HEK293 (cell line): ENCODE results near the gene DDC.
A peak's percentile ranks its signal among the peaks of the same experiment; 100 is the strongest.

Source experiments
- CTCF ChIA-PET: fragments of 350-600 bp; formaldehyde crosslinking; extraction: SDS; loops from one replicate; lab custom pipeline; 2021; ENCODE audit warnings: antibody characterized with exemption; lab: Yijun Ruan, JAX
- POLR2A ChIA-PET: fragments of 300-600 bp; formaldehyde crosslinking; extraction: SDS; loops from one replicate; lab custom pipeline; 2020; ENCODE audit warnings: antibody characterized with exemption, inconsistent platforms; lab: Yijun Ruan, JAX
- H3K27ac ChIP-seq: fragments of 200-500 bp; sonication (Bioruptor generic); 2 replicates; pipeline ENCODE4 v1.5.1; 2014; ENCODE audit warnings: low read depth, low read length, control low read depth, inconsistent platforms; ENCODE audit errors: extremely low read depth
- H3K36me3 ChIP-seq, 2 experiments: fragments of 200-500 bp in 1 of 2; sonication (Bioruptor generic) in 1 of 2; 1 replicate in 1 of 2; 2 replicates in 1 of 2; pipeline ENCODE4 v1.5.1; 2014 to 2017; ENCODE audit warnings: inconsistent platforms in 2 of 2, low read length in 2 of 2; ENCODE audit not compliant: control insufficient read depth in 2 of 2, insufficient read depth in 1 of 2
- H3K4me1 ChIP-seq: fragments of 200-500 bp; sonication (Bioruptor generic); 2 replicates; pipeline ENCODE4 v1.5.1; 2014; ENCODE audit warnings: mild to moderate bottlenecking, low read length, inconsistent platforms; ENCODE audit not compliant: control insufficient read depth, insufficient read depth
- H3K4me3 ChIP-seq: 2 replicates; pipeline ENCODE4 v1.5.1; 2011; ENCODE audit warnings: low read depth, mild to moderate bottlenecking, control low read depth, low read length, moderate library complexity
- H3K9me3 ChIP-seq: fragments of 200-500 bp; sonication (Bioruptor generic); 2 replicates; pipeline ENCODE4 v1.5.1; 2014; ENCODE audit warnings: low read depth, low read length, inconsistent platforms; ENCODE audit not compliant: control insufficient read depth, insufficient read depth
- HOXA7 ChIP-seq: sonication (generic); formaldehyde crosslinking; IDR thresholded peaks from 2 replicates; pipeline ENCODE4 v1.8.1; 2022; ENCODE audit warnings: missing genetic modification reagents, borderline replicate concordance
- IKZF3 ChIP-seq: fragments of 450-650 bp; IDR thresholded peaks from 2 replicates; pipeline ENCODE4 v1.5.0; 2018; ENCODE audit warnings: missing biosample characterization, mild to moderate bottlenecking, missing genetic modification characterization, moderate library complexity
- KLF9 ChIP-seq: fragments of 450-650 bp; formaldehyde crosslinking; IDR thresholded peaks from 2 replicates; pipeline ENCODE4 v1.5.1; 2016; ENCODE audit warnings: missing biosample characterization, missing genetic modification characterization, low read depth
- RBAK ChIP-seq: fragments of 450-650 bp; formaldehyde crosslinking; IDR thresholded peaks from 2 replicates; pipeline ENCODE4 v1.5.1; 2016; ENCODE audit warnings: missing biosample characterization, missing genetic modification characterization
- SP7 ChIP-seq: fragments of 450-650 bp; formaldehyde crosslinking; IDR thresholded peaks from 2 replicates; pipeline ENCODE4 v1.5.1; 2016; ENCODE audit warnings: missing biosample characterization, missing genetic modification characterization
- TCF7L2 ChIP-seq: IDR thresholded peaks from 2 replicates; pipeline ENCODE4 v1.6.1; 2011; ENCODE audit warnings: low read depth, mild to moderate bottlenecking, inconsistent platforms, low read length, moderate library complexity, borderline replicate concordance
- ZBTB48 ChIP-seq: fragments of 450-650 bp; formaldehyde crosslinking; IDR thresholded peaks from 2 replicates; pipeline ENCODE4 v1.5.1; 2016; ENCODE audit warnings: missing biosample characterization, missing genetic modification characterization
- ZNF169 ChIP-seq: fragments of 450-650 bp; formaldehyde crosslinking; IDR thresholded peaks from 2 replicates; pipeline ENCODE4 v1.5.1; 2016; ENCODE audit warnings: missing biosample characterization, missing genetic modification characterization
- ZNF26 ChIP-seq: fragments of 450-650 bp; formaldehyde crosslinking; IDR thresholded peaks from 2 replicates; pipeline ENCODE4 v1.5.1; 2016; ENCODE audit warnings: missing biosample characterization, missing genetic modification characterization
- ZNF274 ChIP-seq, 2 experiments: fragments of 200-500 bp in 1 of 2; fragments of 450-650 bp in 1 of 2; sonication (Bioruptor generic) in 1 of 2; formaldehyde crosslinking in 1 of 2; IDR thresholded peaks; 2 replicates each; pipeline versions ENCODE4 v1.5.1 to v1.6.1; 2014 to 2016; ENCODE audit warnings: borderline replicate concordance in 1 of 2, inconsistent platforms in 1 of 2, low read length in 1 of 2, missing biosample characterization in 1 of 2, missing genetic modification characterization in 1 of 2
- ZNF292 ChIP-seq: fragments of 450-650 bp; formaldehyde crosslinking; IDR thresholded peaks from 2 replicates; pipeline ENCODE4 v1.5.1; 2016; ENCODE audit warnings: low read depth, missing biosample characterization, missing genetic modification characterization, borderline replicate concordance
- ZNF311 ChIP-seq: fragments of 450-650 bp; formaldehyde crosslinking; IDR thresholded peaks from 2 replicates; pipeline ENCODE4 v1.5.1; 2017; ENCODE audit warnings: missing biosample characterization, missing genetic modification characterization, borderline replicate concordance
- ZNF335 ChIP-seq: fragments of 450-650 bp; formaldehyde crosslinking; conservative IDR thresholded peaks from 2 replicates; pipeline ENCODE4 v1.5.1; 2016; ENCODE audit warnings: missing biosample characterization, missing genetic modification characterization
- ZNF37A ChIP-seq: fragments of 450-650 bp; IDR thresholded peaks from 2 replicates; pipeline ENCODE4 v1.5.1; 2018; ENCODE audit warnings: missing biosample characterization, missing genetic modification characterization
- ZNF391 ChIP-seq: fragments of 450-650 bp; formaldehyde crosslinking; IDR thresholded peaks from 2 replicates; pipeline ENCODE4 v1.5.1; 2016; ENCODE audit warnings: low read depth, missing biosample characterization, missing genetic modification characterization, borderline replicate concordance
- ZNF404 ChIP-seq: fragments of 450-650 bp; formaldehyde crosslinking; IDR thresholded peaks from 2 replicates; pipeline ENCODE4 v1.5.1; 2017; ENCODE audit warnings: missing biosample characterization, missing genetic modification characterization
- ZNF621 ChIP-seq: fragments of 450-650 bp; formaldehyde crosslinking; IDR thresholded peaks from 2 replicates; pipeline ENCODE4 v1.5.1; 2017; ENCODE audit warnings: missing biosample characterization, missing genetic modification characterization
- ZNF629 ChIP-seq: fragments of 450-650 bp; formaldehyde crosslinking; IDR thresholded peaks from 2 replicates; pipeline ENCODE4 v1.5.1; 2017; ENCODE audit warnings: missing biosample characterization, missing genetic modification characterization
- ZNF654 ChIP-seq: fragments of 450-650 bp; formaldehyde crosslinking; IDR thresholded peaks from 2 replicates; pipeline ENCODE4 v1.5.1; 2016; ENCODE audit warnings: low read depth, missing biosample characterization, missing genetic modification characterization
- ZNF658 ChIP-seq: fragments of 450-650 bp; formaldehyde crosslinking; IDR thresholded peaks from 2 replicates; pipeline ENCODE4; 2016; ENCODE audit warnings: missing biosample characterization, missing genetic modification characterization
- ZNF670 ChIP-seq: fragments of 450-650 bp; formaldehyde crosslinking; IDR thresholded peaks from 2 replicates; pipeline ENCODE4 v1.5.1; 2016; ENCODE audit warnings: missing biosample characterization, missing genetic modification characterization, low read depth
- ZNF677 ChIP-seq: fragments of 450-650 bp; IDR thresholded peaks from 2 replicates; pipeline ENCODE4 v1.5.0; 2018; ENCODE audit warnings: missing biosample characterization, mild to moderate bottlenecking, missing genetic modification characterization, moderate library complexity
- ZNF701 ChIP-seq: fragments of 450-650 bp; formaldehyde crosslinking; IDR thresholded peaks from 2 replicates; pipeline ENCODE4 v1.5.1; 2016; ENCODE audit warnings: missing biosample characterization, missing genetic modification characterization
- ZNF704 ChIP-seq: fragments of 450-650 bp; formaldehyde crosslinking; IDR thresholded peaks from 2 replicates; pipeline ENCODE4 v1.5.1; 2016; ENCODE audit warnings: missing biosample characterization, missing genetic modification characterization
- ZSCAN23 ChIP-seq: fragments of 450-650 bp; formaldehyde crosslinking; IDR thresholded peaks from 2 replicates; pipeline ENCODE4 v1.5.1; 2016; ENCODE audit warnings: missing biosample characterization, missing genetic modification characterization
- ZSCAN30 ChIP-seq: fragments of 450-650 bp; IDR thresholded peaks from 2 replicates; pipeline ENCODE4 v1.5.1; 2018; ENCODE audit warnings: missing biosample characterization, mild to moderate bottlenecking, missing genetic modification characterization, moderate library complexity
- TF ChIP-seq, protein P1 (sequence below): fragments of 450-650 bp; formaldehyde crosslinking; IDR thresholded peaks from 2 replicates; pipeline ENCODE4 v1.5.1; 2016; ENCODE audit warnings: missing biosample characterization, missing genetic modification characterization
- TF ChIP-seq, protein P2 (sequence below): fragments of 450-650 bp; formaldehyde crosslinking; IDR thresholded peaks from 2 replicates; pipeline ENCODE4 v1.5.1; 2016; ENCODE audit warnings: missing biosample characterization, missing genetic modification characterization
- TF ChIP-seq, protein P3 (sequence below): fragments of 450-650 bp; formaldehyde crosslinking; IDR thresholded peaks from 2 replicates; pipeline ENCODE4 v1.5.1; 2016; ENCODE audit warnings: missing biosample characterization, missing genetic modification characterization

DDC gene

GRCh38 chr7:50418526-50419290, 146.5 kb downstream of the DDC start:
- no peak overlapping the region for H3K27ac ChIP-seq
- no peaks in the 10 kb centered on the region for H3K9me3 ChIP-seq
- CTCF ChIA-PET: interaction anchor here (0.6 to 3.4 kb wide), 27 partner anchors 8 to 1868 kb away, joined by 3 to 30 read pairs (median 4); no protein-coding TSS in a partner anchor
- no peaks in the 10 kb centered on the region for H3K36me3 ChIP-seq
- H3K4me3 ChIP-seq: no peak overlapping the region
- no peak for TF ChIP-seq ZNF391
- no peak for TF ChIP-seq ZNF274 (IDR thresholded peaks at IDR 0.05; ENCODE audit: low read length)
- no peak for TF ChIP-seq ZNF274 (tag by site-specific recombination; IDR thresholded peaks at IDR 0.05; ENCODE audit: borderline replicate concordance)
- TF ChIP-seq KLF9 (tag by site-specific recombination): no peak
- TF ChIP-seq ZNF292 (tag by site-specific recombination): no peak
- no peak for TF ChIP-seq HOXA7 (CRISPR knock-in tag)
- TF ChIP-seq ZNF658 (tag by site-specific recombination): no peak
- no peak for TF ChIP-seq RBAK (tag by site-specific recombination)
- no peak for TF ChIP-seq ZNF670
- no peak for TF ChIP-seq ZNF26 (tag by site-specific recombination)
- TF ChIP-seq ZSCAN30 (tag by site-specific recombination): no peak
- TF ChIP-seq ZNF37A (tag by site-specific recombination): no peak
- TF ChIP-seq ZNF677 (tag by site-specific recombination): no peak
- TF ChIP-seq ZNF311 (tag by site-specific recombination): no peak
- TF ChIP-seq, protein P1, sequence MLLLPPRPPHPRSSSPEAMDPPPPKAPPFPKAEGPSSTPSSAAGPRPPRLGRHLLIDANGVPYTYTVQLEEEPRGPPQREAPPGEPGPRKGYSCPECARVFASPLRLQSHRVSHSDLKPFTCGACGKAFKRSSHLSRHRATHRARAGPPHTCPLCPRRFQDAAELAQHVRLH (tag by site-specific recombination): no peak
- TF ChIP-seq, protein P2, sequence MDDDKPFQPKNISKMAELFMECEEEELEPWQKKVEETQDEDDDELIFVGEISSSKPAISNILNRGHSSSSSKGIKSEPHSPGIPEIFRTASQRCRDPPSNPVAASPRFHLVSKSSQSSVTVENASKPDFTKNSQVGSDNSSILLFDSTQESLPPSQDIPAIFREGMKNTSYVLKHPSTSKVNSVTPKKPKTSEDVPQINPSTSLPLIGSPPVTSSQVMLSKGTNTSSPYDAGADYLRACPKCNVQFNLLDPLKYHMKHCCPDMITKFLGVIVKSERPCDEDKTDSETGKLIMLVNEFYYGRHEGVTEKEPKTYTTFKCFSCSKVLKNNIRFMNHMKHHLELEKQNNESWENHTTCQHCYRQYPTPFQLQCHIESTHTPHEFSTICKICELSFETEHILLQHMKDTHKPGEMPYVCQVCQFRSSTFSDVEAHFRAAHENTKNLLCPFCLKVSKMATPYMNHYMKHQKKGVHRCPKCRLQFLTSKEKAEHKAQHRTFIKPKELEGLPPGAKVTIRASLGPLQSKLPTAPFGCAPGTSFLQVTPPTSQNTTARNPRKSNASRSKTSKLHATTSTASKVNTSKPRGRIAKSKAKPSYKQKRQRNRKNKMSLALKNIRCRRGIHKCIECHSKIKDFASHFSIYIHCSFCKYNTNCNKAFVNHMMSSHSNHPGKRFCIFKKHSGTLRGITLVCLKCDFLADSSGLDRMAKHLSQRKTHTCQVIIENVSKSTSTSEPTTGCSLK: no peak
- no peak for TF ChIP-seq IKZF3 (tag by site-specific recombination)
- TF ChIP-seq ZBTB48: no peak
- no peak for TF ChIP-seq ZSCAN23 (tag by site-specific recombination)
- TF ChIP-seq, all 188 proteins: peak for 0
- H3K4me1 ChIP-seq: no peaks in the 10 kb centered on the region
- POLR2A ChIA-PET: no interaction called here

DNA sequence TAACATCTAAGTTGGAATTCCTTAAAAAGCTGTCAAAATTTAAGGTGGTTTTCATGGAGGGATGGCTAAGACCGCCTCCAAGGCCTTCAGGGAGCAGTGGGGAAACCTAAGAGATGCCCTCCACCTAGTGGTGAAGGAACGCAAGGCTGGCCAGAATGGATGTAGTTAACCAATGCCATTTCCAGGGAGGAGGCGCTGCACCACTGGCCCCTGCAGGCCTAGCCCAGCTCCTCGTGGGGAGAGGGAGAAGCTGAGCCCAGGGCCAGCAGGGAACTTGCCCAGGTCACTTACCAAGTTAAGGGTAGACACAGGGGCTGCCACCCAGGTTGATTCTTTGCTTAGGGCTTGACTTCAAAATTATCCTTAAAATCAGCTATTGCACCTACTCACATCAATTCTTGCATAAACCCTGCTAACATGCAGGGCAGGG, 147.1 kb downstream of the DDC start:
- Histone ChIP-seq H3K4me3 (no peak overlapping the region), H3K36me3 (no peaks in the 10 kb centered on the region), H3K4me1 (no peaks in the 10 kb centered on the region), H3K9me3 (no peaks in the 10 kb centered on the region), H3K27ac (no peak overlapping the region)
- POLR2A ChIA-PET: no interaction called here
- CTCF ChIA-PET: interaction anchor here (0.5 to 3.4 kb wide), 34 partner anchors 9 to 1867 kb away, joined by 3 to 30 read pairs (median 4); no protein-coding TSS in a partner anchor
- TF ChIP-seq ZSCAN30 (tag by site-specific recombination) (0 out of 2 replicates have a peak, but pooled peaks have one; percentile 35), ZNF169 (tag by site-specific recombination) (no peak), SP7 (tag by site-specific recombination) (no peak), ZNF404 (tag by site-specific recombination) (no peak), ZNF701 (tag by site-specific recombination) (no peak), ZNF654 (tag by site-specific recombination) (peak; percentile 66), ZNF677 (tag by site-specific recombination) (no peak), TCF7L2 (no peak), ZNF335 (tag by site-specific recombination) (no peak), ZNF704 (no peak), ZNF621 (tag by site-specific recombination) (no peak), ZNF629 (no peak)
- TF ChIP-seq, protein P3, sequence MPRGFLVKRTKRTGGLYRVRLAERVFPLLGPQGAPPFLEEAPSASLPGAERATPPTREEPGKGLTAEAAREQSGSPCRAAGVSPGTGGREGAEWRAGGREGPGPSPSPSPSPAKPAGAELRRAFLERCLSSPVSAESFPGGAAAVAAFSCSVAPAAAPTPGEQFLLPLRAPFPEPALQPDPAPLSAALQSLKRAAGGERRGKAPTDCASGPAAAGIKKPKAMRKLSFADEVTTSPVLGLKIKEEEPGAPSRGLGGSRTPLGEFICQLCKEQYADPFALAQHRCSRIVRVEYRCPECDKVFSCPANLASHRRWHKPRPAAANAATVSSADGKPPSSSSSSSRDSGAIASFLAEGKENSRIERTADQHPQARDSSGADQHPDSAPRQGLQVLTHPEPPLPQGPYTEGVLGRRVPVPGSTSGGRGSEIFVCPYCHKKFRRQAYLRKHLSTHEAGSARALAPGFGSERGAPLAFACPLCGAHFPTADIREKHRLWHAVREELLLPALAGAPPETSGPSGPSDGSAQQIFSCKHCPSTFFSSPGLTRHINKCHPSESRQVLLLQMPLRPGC (tag by site-specific recombination): no peak
